Aorta (tissue), 5 donors: ENCODE measurements around the gene C3. TPM values are rescaled to one million over a fixed set of nuclear protein-coding genes. Genes with fewer than 3 reads are reported as not detected.
"Not testable (repeated sequence)": the region's sequence is repeated elsewhere in the genome, so short reads cannot be mapped to it uniquely, and the experiment has no call there.

Source experiments
- ATAC-seq: fragments of 200-7000 bp; cut with Tn5 transposase; one replicate; pipeline ENCODE4 v1.9.1; 2022; ENCODE audit warnings: moderate library complexity; ENCODE audit not compliant: low FRiP score
- DNase-seq, 2 donors: peaks; one replicate each; pipeline ENCODE4 v3.0.0-alpha.2; 2020
- H3K27ac ChIP-seq, 2 donors: one replicate each; pipeline ENCODE4 v1.5.1; 2013; ENCODE audit warnings: low read length in 2 of 2, mild to moderate bottlenecking in 2 of 2, moderate library complexity in 2 of 2, control low read depth in 1 of 2, inconsistent platforms in 1 of 2, low read depth in 1 of 2
- H3K27me3 ChIP-seq, 2 donors: one replicate each; pipeline ENCODE4 v1.6.1; 2013; ENCODE audit warnings: control low read depth in 1 of 2, low read length in 1 of 2, mild to moderate bottlenecking in 1 of 2, moderate library complexity in 1 of 2; ENCODE audit not compliant: insufficient read depth in 2 of 2, control insufficient read depth in 1 of 2
- H3K36me3 ChIP-seq, 2 donors: one replicate each; pipeline ENCODE4 v1.6.1; 2013; ENCODE audit warnings: control low read depth in 1 of 2, low read length in 1 of 2, mild to moderate bottlenecking in 1 of 2; ENCODE audit not compliant: insufficient read depth in 2 of 2, control insufficient read depth in 1 of 2
- H3K4me1 ChIP-seq, 2 donors: one replicate each; pipeline ENCODE4 v1.6.1; 2013; ENCODE audit warnings: low read length in 2 of 2, control low read depth in 1 of 2, mild to moderate bottlenecking in 1 of 2, moderate library complexity in 1 of 2; ENCODE audit not compliant: insufficient read depth in 2 of 2, control insufficient read depth in 1 of 2
- H3K4me3 ChIP-seq, 2 donors: one replicate each; pipeline ENCODE4 v1.5.1; 2013; ENCODE audit warnings: low read length in 2 of 2, control low read depth in 1 of 2, mild to moderate bottlenecking in 1 of 2
- H3K9me3 ChIP-seq: one replicate; pipeline ENCODE4 v1.6.1; 2013; ENCODE audit warnings: mild to moderate bottlenecking, low read length; ENCODE audit not compliant: control insufficient read depth
- WGBS, 2 donors: extraction: QIAGEN DNeasy Blood & Tissue Kit; methylation state at CpG; one replicate each; pipeline ENCODE4 v1.1.7; 2013; 5-methylcytosine and 5-hydroxymethylcytosine counted together
- intact Hi-C, 2 donors: fragments of 100-400 bp; cut with DNase I; formaldehyde crosslinking; loops; one replicate each; pipeline versions ENCODE4 v1.14.2 to v1.15.0; 2022
- polyA plus RNA-seq, 2 donors: library from polyadenylated mRNA; stranded (reverse); fragments of 200-250 nt; gene quantifications; one replicate each; pipeline ENCODE4 v1.2.3, GENCODE V29; 2013
- total RNA-seq, 2 donors: library from RNA; stranded (reverse); fragmentation: NEBNext Ultra II Directional; extraction: Animal tissue kit (Norgen Biotek cat#: 25700); gene quantifications; one replicate each; pipeline ENCODE4 v1.2.1, GENCODE V29; 2021
- donor health status: healthy with polysubstance abuse.
- donor health status: Bipolar disorder and iron deficiency.
- donor health status: DM: no; HTN: no; CAD: no.
- donor health status: DM: no; HTN: no; CAD: no.
- donor health status: DM: yes; HTN: yes; CAD: no.

The C3 gene
- total and polyA plus RNA-seq, 4 donors = 9.1 to 3,196 (median 522) TPM

DNA sequence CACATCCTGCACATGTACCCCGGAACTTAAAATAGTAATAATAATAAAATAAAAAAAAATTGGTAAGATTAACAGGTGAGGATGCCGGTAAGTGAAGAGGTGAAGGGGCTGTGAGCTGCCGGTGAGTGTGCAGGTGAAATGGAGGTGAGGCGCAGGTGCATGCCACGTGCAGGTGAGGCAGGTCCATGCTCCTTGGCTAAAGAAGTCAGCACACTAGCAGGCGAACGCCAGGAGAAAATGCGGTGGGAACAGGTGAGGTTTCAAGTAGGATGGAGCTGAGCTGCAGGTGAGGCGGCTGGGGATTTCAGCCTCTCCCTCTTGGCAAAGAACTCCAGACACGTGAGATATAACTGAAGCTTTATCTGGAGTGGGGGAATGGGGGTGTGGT, 43.0 kb downstream of the C3 start:
- DNase-seq (no peak), ATAC-seq (no peak)
- intact Hi-C loops = no loop called here
- no peaks in the 10 kb centered on the region for H3K36me3 ChIP-seq
- no peaks in the 10 kb centered on the region for H3K4me1 ChIP-seq
- no peaks in the 10 kb centered on the region for H3K27me3 ChIP-seq
- 65 to 73% methylated on average over 10 of the region's 10 CpGs for WGBS, 2 donors
- no peak overlapping the region for H3K27ac ChIP-seq
- no peak overlapping the region for H3K4me3 ChIP-seq
- H3K9me3 ChIP-seq = peaks cover 5% of the 10 kb centered on the region

DNA sequence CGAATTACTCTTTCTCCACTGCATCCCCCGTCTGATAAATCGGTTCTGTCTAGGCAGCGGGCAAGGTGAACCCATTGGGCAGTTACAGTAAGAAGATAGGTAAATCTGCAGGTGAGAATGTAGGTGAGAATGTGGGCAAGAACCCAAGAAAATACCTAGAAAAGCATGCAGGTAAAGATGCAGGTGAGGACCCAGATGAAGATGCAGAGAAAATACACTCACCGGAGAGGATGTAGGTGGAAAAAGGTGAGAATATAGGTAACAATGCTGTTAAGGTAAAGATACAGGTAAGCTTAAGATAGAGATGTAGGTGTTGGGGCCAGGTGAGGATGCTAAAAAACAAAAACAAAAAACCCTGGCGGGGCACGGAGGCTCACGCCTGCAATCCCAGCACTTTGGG, 44.2 kb downstream of the C3 start:
- Histone ChIP-seq H3K4me1 (no peaks in the 10 kb centered on the region), H3K27me3 (no peaks in the 10 kb centered on the region), H3K27ac (no peak overlapping the region), H3K9me3 (peaks cover 5% of the 10 kb centered on the region), H3K4me3 (no peak overlapping the region), H3K36me3 (no peaks in the 10 kb centered on the region)
- WGBS, 2 donors = 84 to 85% methylated on average over 8 of the region's 8 CpGs
- DNase-seq (no peak), ATAC-seq (no peak)
- intact Hi-C loops = no loop called here

DNA sequence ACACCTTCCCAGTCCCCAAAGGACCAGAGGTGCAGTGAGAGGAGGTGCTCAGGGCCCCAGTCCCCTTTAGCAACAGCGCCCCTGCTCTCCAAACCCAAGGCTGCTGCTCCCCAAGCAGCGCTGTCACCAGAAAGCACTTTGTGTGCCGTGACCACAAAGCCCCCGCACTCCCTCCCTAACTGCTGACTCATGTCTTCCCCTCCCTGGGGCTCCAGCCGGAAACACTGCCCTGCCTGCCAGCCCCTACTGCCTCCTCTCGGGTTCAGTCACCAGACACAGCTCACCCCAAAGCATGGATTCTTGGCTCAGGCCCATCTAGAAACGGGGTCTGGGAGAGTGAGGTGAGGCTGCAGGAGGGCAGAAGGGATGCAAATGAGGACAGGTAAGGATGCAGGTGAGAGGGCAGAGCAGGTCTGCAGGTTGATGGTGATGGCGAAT, 45.6 kb downstream of the C3 start:
- Histone ChIP-seq H3K27ac (no peak overlapping the region), H3K27me3 (no peaks in the 10 kb centered on the region), H3K4me3 (no peak overlapping the region), H3K36me3 (no peaks in the 10 kb centered on the region), H3K4me1 (no peaks in the 10 kb centered on the region), H3K9me3 (peaks cover under 1% of the 10 kb centered on the region)
- DNase-seq (peak; percentile 83 to 84), ATAC-seq (peak; percentile 49)
- intact Hi-C loops = no loop called here
- WGBS, 2 donors = 9 to 14% methylated on average over 8 of the region's 8 CpGs

DNA sequence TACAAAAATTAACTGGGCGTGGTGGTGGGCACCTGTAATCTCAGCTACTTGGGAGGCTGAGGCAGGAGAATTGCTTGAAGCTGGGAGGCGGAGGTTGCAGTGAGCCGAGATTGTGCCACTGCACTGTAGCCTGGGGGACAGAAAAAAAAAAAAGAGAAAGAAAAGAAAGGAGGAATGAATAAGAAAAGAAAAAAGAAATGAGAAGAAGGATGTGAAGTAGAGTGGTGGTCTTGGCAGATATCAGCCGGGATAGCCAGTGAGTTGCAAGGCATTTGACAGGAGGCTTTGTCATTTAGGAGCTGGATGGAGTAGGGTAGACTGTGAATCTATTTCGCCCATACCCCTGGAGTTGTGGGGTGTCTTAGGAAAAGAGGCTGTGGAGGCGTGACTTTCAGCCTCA, 46.0 kb downstream of the C3 start:
- H3K36me3 ChIP-seq, H3K4me1 ChIP-seq, H3K27me3 ChIP-seq, intact Hi-C loops, DNase-seq, H3K9me3 ChIP-seq, ATAC-seq, H3K27ac ChIP-seq, H3K4me3 ChIP-seq: not testable (repeated sequence)
- WGBS, 2 donors = 80 to 82% methylated on average over 6 of the region's 6 CpGs

DNA sequence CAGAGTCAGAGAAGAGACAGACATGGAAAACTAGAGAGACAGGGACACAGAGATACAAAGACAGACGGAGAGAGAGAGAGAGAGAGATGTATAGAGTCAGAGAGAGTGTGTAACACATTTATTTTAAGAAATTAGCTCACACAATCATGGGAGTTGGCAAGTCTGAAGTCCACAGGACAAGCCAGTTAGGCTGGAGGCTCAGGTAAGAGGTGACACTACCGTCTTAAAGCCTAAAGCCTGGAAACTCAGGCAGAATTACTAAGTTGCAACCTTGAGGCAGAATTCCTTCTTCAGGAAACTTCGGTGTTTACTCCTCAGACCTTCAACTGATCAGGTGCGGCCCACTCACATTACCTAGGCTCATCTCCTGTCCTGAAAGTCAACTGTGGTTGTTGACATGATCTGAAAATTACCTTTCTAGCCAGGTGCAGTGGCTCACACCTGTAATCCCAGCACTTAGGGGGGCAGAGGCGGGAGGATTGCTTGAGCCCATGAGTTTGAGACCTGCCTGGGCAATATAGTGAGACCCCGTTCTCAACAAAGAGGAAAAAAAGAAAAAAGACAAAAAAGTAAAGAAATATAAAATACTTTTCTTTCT, 47.7 kb downstream of the C3 start:
- no peak for DNase-seq
- no peaks in the 10 kb centered on the region for H3K27me3 ChIP-seq
- no peaks in the 10 kb centered on the region for H3K4me1 ChIP-seq
- no peak overlapping the region for H3K27ac ChIP-seq
- ATAC-seq = no peak
- H3K4me3 ChIP-seq = no peak overlapping the region
- 83% methylated on average over 6 of the region's 6 CpGs for WGBS, 2 donors
- H3K36me3 ChIP-seq = no peaks in the 10 kb centered on the region
- no peaks in the 10 kb centered on the region for H3K9me3 ChIP-seq
- intact Hi-C loops = no loop called here

DNA sequence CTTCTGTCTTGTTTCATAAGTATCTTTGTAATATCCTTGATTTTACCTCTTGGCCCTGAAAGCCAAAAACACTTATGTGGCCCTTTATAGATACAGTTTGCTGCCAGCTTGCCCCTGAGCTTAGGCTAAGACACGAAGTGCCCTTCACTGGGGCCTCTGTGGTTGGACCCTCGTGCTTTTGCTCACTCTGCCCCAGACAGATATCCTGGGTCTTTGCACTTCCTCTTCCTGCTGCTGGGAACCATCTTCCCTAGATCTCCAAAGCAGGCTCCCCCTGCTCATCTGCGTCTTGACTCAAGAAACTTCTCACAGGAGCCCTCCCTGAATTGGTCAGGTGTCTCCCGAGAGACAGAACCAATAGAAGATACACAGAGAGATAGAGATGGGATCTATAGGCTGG, 48.5 kb downstream of the C3 start:
- H3K36me3 ChIP-seq = no peaks in the 10 kb centered on the region
- 67 to 69% methylated on average over 4 of the region's 4 CpGs for WGBS, 2 donors
- H3K4me3 ChIP-seq = no peak overlapping the region
- no peaks in the 10 kb centered on the region for H3K9me3 ChIP-seq
- H3K27me3 ChIP-seq = no peaks in the 10 kb centered on the region
- intact Hi-C loops = no loop called here
- no peak for ATAC-seq
- no peak overlapping the region for H3K27ac ChIP-seq
- H3K4me1 ChIP-seq = no peaks in the 10 kb centered on the region
- DNase-seq = no peak

DNA sequence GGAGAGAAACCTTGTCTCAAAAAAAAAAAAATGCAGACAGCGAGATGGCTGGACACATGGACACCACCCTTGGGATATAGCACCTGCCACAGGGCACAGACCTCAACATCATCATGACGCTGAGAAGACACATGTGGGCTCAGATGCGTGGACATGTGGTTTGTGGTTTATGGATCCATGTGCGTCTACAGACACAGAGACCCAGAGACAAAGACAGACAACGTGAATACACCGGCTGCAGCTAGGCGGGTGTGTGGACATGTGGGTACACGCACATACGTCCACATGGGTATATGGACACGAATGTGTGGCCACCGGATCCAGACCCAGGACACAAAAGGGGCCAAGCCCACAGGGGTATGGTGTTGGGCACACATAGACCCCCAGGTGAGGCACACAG, 51.8 kb downstream of the C3 start:
- intact Hi-C loops = no loop called here
- no peak overlapping the region for H3K4me3 ChIP-seq

DNA sequence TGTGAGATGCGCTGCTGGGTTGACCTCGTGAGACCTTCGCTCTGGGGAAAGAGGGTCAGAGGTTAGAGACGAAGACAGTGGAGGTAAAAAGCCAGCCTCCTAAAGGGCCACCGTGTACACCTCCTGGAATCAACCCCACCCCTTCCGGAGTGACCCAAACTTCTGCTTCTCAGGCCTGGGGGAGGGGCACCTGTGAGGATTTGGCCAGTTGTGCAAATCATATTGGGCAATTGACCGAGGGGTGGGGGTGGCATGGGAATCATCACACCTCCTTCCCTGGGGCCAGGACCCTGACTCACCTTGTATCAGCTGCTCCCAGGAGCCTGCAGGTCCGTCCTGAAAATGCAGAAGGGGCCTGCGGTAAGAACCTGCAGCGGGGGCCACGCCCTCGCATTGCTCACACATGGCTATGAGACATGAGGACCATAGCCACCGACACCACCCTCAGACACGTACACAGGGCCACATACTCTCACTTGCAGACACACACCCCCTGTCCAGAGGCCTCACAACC, 53.3 kb downstream of the C3 start:
- no peak for ATAC-seq
- intact Hi-C loops = no loop called here
- WGBS, 2 donors = 79 to 83% methylated on average over 14 of the region's 14 CpGs
- Histone ChIP-seq H3K9me3 (no peaks in the 10 kb centered on the region), H3K4me3 (no peak overlapping the region), H3K27me3 (no peaks in the 10 kb centered on the region), H3K27ac (no peak overlapping the region), H3K4me1 (no peaks in the 10 kb centered on the region), H3K36me3 (no peaks in the 10 kb centered on the region)
- DNase-seq = no peak

More for the DNA sequence above, 51.8 kb downstream of the C3 start:
- Histone ChIP-seq H3K27me3 (no peaks in the 10 kb centered on the region), H3K27ac (no peak overlapping the region), H3K36me3 (no peaks in the 10 kb centered on the region), H3K9me3 (no peaks in the 10 kb centered on the region), H3K4me1 (no peaks in the 10 kb centered on the region)
- ATAC-seq = no peak
- no peak for DNase-seq
- 77 to 87% methylated on average over 11 of the region's 11 CpGs for WGBS, 2 donors

DNA sequence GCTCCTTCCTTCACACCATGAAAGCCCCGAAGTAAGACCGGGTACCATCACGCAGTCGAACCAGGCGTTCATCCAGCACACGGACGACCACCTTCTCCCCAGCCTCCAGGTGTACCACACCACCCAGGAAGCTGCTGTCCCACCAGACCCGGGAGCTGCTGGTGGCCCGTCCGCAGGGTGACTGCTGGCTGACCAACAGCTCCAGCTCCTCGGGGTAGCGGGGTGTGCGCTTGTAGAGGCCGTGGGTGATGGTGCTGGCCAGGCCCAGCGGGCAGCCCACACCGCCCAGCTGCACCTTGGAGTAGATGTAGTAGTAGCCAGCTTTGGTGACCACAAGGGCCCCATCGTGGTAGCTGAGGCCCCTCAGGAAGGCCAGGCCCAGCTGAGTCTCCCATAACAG, 55.5 kb downstream of the C3 start:
- Histone ChIP-seq H3K4me3 (no peak overlapping the region), H3K27me3 (no peaks in the 10 kb centered on the region), H3K9me3 (no peaks in the 10 kb centered on the region), H3K27ac (no peak overlapping the region), H3K36me3 (no peaks in the 10 kb centered on the region), H3K4me1 (no peaks in the 10 kb centered on the region)
- no peak for DNase-seq
- intact Hi-C loops = no loop called here
- ATAC-seq = no peak
- 91 to 92% methylated on average over 17 of the region's 17 CpGs for WGBS, 2 donors
